ENCODE measurements around the gene OBSL1. TPM values are rescaled to one million over a fixed set of nuclear protein-coding genes. Genes with fewer than 3 reads are reported as not detected.

The OBSL1 gene
- total and polyA plus RNA-seq, 2 of the 4 experiments (the other 2 are of a cell fraction), result 21.5 to 51.2 TPM

- H3K4me3 ChIP-seq (ENCODE audit: insufficient read depth, low read depth, low read length), result peak overlapping the region; percentile 79
- 1% methylated on average over 48 of the region's 99 CpGs; no CpG with 5 or more reads in 1 of the 2 experiments for WGBS, 2 experiments (ENCODE audit: extremely low coverage in 2 of 2, insufficient read length in 1 of 2)
- peaks cover 8% of the 10 kb centered on the region; the same call in 1 of the 2 replicates for H3K4me1 ChIP-seq (ENCODE audit: control insufficient read depth, insufficient read depth, low read length)
- no peak overlapping the region for H2BK20ac ChIP-seq (ENCODE audit: low read depth, low read length)
- H4K91ac ChIP-seq (ENCODE audit: insufficient read depth, low read depth, low read length), result no peak overlapping the region
- no peaks in the 10 kb centered on the region for H3K36me3 ChIP-seq (ENCODE audit: control insufficient read depth, insufficient read depth, low read length)
- no peak overlapping the region for H2AK5ac ChIP-seq (ENCODE audit: low read depth, low read length)
- no peak overlapping the region for H2AK9ac ChIP-seq (replicated peaks; ENCODE audit: low read depth, low read length, poor library complexity)
- no peak overlapping the region; the same call in 1 of the 2 replicates for H3K14ac ChIP-seq (replicated peaks; ENCODE audit: low read depth, low read length)
- dilution Hi-C loops (cut with HindIII; ENCODE audit: low sequenced_read_pairs, unreplicated experiment), result no loop called here
- POLR2A ChIA-PET (ENCODE audit: unreplicated experiment), result no interaction called here
- H3K27me3 ChIP-seq (ENCODE audit: control insufficient read depth, insufficient read depth, low read length), result no peaks in the 10 kb centered on the region
- no peak overlapping the region for H3K18ac ChIP-seq (ENCODE audit: low read depth, low read length)
- no peak for TF ChIP-seq POLR2A (IDR thresholded peaks at IDR 0.05; ENCODE audit: low read depth, low read length)
- no peak for TF ChIP-seq MAFK (IDR thresholded peaks at IDR 0.05; ENCODE audit: low read depth, low read length)
- peak; percentile 9; the same call in 1 of the 2 replicates for TF ChIP-seq MAZ (IDR thresholded peaks at IDR 0.05; ENCODE audit: borderline replicate concordance, low read depth, low read length)
- peak; percentile 85; the same call in 1 of the 2 replicates for TF ChIP-seq MXI1 (IDR thresholded peaks at IDR 0.05; ENCODE audit: borderline replicate concordance, low read depth, low read length)
- TF ChIP-seq FOS (IDR thresholded peaks at IDR 0.05; ENCODE audit: low read depth, low read length), result no peak
- TF ChIP-seq RCOR1 (IDR thresholded peaks at IDR 0.05; ENCODE audit: insufficient replicate concordance, low read length), result no peak
- TF ChIP-seq BHLHE40 (IDR thresholded peaks at IDR 0.05; ENCODE audit: low read depth, low read length), result peak; percentile 40; the same call in 1 of the 2 replicates
- TF ChIP-seq RFX5 (IDR thresholded peaks at IDR 0.05; ENCODE audit: low read depth, low read length), result no peak
- intact Hi-C loops (cut with micrococcal nuclease), result no loop called here
- no TSS peak for BruUV-seq (replicated peaks)
- H3K9me3 ChIP-seq (ENCODE audit: control insufficient read depth, insufficient read depth, low read length), result no peaks in the 10 kb centered on the region
- peak overlapping the region; percentile 53 for H3K27ac ChIP-seq (ENCODE audit: insufficient read depth, low read length)
- peak overlapping the region; percentile 98 for H2AFZ ChIP-seq (replicated peaks; ENCODE audit: low read length, poor library complexity)
- H4K8ac ChIP-seq (ENCODE audit: low read depth in 2 of 2, low read length in 2 of 2), result no peak overlapping the region
- H3K9ac ChIP-seq (ENCODE audit: low read depth, low read length), result 0 out of 2 replicates have a peak overlapping the region, but pooled peaks have one; percentile 28
- H3K4me2 ChIP-seq (ENCODE audit: low read depth, low read length), result peak overlapping the region; percentile 94
- no peak overlapping the region for H3K23ac ChIP-seq (ENCODE audit: low read depth, low read length)
- no peaks in the 10 kb centered on the region for H3K79me1 ChIP-seq (ENCODE audit: low read depth in 1 of 2, low read length in 2 of 2)
- H3K56ac ChIP-seq (ENCODE audit: extremely low read depth, insufficient read depth, low read length), result no peak overlapping the region
- CTCF ChIA-PET, result no interaction called here
- H2BK120ac ChIP-seq (ENCODE audit: low read depth, low read length), result no peak overlapping the region
- DNase-seq, result peak; percentile 65
- in situ Hi-C loops (cut with MboI; ENCODE audit: low sequenced_read_pairs), result no loop called here
- no peak overlapping the region for H2BK15ac ChIP-seq (ENCODE audit: low read depth, low read length)
- peak overlapping the region; percentile 25; the same call in 1 of the 2 replicates for H3K4ac ChIP-seq (ENCODE audit: low read depth, low read length)
- ATAC-seq (ENCODE audit: low read depth), result peak; percentile 95
- no peaks in the 10 kb centered on the region; the same call in 1 of the 2 replicates for H4K20me1 ChIP-seq (ENCODE audit: insufficient read depth, low read length)
- peak overlapping the region; percentile 20 for H2BK5ac ChIP-seq (ENCODE audit: low read depth, low read length, poor library complexity, severe bottlenecking)
- H3K9me1 ChIP-seq (ENCODE audit: insufficient read depth, low read length), result no peaks in the 10 kb centered on the region
- H4K5ac ChIP-seq (ENCODE audit: low read depth, low read length), result no peak overlapping the region
Observed at GRCh38 chr2:219552382-219553167, 18.8 kb downstream of the OBSL1 start.
